GM12873 (cell line): ENCODE data around the gene ZNF407.

Experiments used
- TF ChIP-seq, protein P1 (sequence below): IDR thresholded peaks from 2 replicates; pipeline ENCODE4 v1.5.1; 2012; ENCODE audit warnings: low read depth, mild to moderate bottlenecking, moderate library complexity, low read length, control low read depth; ENCODE audit not compliant: insufficient read depth; ENCODE audit errors: missing control alignments

Gene ZNF407

DNA sequence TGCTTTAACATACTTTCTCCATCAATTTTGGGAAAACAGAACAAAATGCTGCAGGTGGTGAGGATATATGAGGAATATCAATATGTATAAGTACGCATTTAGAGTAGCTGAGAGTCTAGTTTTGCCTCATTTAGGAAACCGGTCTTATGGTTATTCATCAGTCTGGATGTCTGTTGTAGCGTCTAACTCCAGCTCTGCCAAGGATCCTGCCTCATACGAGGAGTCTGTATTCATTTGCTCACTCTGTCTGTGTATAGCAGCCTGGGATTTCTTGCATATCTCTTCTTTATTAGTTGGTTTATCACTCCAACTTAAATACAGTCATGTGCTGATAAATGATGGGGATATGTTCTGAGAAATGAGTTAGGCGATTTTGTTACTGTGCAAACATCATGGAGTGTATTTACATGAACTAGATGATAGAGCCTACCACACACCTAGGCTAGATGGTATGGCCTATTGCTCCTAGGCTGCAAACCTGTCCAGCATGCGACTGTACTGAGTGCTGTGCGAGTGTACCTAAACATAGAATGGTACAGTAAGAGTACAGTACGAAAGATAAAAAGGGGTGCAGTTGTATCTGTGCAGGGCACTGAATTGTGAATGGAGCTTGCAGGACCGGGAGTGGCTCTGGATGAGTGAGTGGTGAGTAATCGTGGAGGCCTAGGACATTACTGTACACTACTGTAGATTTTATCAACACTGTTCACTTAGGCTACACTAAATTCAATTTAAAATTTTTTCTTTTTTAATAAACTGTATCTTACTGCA lies 148.1 kb downstream of the ZNF407 start:
- TF ChIP-seq, protein P1, sequence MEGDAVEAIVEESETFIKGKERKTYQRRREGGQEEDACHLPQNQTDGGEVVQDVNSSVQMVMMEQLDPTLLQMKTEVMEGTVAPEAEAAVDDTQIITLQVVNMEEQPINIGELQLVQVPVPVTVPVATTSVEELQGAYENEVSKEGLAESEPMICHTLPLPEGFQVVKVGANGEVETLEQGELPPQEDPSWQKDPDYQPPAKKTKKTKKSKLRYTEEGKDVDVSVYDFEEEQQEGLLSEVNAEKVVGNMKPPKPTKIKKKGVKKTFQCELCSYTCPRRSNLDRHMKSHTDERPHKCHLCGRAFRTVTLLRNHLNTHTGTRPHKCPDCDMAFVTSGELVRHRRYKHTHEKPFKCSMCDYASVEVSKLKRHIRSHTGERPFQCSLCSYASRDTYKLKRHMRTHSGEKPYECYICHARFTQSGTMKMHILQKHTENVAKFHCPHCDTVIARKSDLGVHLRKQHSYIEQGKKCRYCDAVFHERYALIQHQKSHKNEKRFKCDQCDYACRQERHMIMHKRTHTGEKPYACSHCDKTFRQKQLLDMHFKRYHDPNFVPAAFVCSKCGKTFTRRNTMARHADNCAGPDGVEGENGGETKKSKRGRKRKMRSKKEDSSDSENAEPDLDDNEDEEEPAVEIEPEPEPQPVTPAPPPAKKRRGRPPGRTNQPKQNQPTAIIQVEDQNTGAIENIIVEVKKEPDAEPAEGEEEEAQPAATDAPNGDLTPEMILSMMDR: no peak

DNA sequence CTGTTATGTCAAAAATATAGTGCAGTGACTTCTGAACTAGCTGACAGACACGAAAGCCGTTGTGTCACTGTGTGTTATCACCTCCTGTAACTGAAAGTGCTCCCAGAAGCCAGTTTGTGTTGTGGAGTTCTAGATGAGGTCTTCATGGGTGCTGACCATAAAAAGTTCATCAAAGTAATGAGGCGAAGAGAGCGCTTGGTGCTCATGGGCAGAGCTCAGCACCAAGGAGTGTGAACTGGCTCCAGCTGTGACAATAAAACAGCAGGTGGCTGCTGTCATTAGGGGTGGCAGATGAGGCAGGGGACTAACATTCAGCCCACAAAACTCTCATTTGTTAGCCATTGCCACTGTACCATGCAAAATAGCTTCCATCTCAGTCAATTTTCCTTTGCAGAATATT lies 151.1 kb downstream of the ZNF407 start:
- TF ChIP-seq, protein P1: no peak

DNA sequence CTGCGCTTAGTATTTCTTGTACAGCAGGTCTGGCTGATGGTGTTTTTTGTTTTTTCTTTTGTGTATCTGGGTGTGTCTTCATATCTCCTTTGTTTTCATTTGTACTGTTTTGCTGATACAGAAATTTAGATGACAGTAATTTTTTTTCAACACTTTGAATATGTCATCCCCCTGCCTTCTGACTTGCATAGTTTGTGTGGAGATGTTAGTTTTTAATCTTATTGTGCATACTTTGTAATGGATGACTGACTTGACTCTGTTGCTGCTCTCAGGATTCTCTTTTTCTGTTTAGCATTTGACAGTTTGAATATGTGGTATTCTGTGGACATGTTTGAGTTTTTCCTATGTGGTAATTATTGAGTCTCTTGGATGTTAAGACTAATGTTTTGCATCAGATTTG lies 161.3 kb downstream of the ZNF407 start:
- TF ChIP-seq, protein P1: no peak

DNA sequence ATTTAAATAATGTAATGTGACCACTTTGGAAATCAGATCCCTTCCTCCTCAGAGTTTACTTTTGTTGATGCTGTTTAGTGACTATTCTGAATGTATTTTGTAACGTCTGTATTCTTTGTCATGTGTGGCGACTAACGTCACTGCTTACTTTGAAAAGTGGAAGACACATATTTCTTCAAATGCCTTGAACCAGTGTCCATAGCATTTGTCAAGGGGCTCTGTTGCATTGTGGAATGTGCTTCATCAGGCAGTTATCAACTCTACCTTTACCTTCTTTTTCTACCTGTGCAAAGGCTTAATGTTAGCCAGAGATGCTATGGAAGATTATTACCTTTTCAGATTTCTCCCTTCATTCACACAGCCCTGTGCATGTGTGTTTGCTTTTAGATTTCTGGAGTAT lies 162.4 kb downstream of the ZNF407 start:
- TF ChIP-seq, protein P1: no peak

DNA sequence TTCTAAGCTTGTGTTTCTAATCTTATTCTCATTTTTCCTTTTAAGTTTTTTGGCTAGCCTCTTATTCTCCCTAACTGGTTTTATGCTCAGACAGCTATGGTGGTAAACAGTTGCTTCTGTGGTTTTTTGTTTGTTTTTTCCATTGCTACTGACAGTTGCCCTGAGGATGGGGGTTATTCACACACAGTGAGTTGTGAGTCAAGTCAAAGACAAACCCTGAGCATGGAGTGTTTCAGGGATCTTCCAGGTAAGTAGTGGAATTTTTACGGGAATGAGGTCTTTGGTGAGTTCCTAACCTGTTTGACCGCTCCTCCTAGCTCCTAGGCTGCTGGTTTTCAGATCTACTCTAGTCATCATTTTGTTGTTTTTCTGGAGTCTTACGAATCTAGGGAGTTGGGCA lies 162.8 kb downstream of the ZNF407 start:
- TF ChIP-seq, protein P1: no peak

DNA sequence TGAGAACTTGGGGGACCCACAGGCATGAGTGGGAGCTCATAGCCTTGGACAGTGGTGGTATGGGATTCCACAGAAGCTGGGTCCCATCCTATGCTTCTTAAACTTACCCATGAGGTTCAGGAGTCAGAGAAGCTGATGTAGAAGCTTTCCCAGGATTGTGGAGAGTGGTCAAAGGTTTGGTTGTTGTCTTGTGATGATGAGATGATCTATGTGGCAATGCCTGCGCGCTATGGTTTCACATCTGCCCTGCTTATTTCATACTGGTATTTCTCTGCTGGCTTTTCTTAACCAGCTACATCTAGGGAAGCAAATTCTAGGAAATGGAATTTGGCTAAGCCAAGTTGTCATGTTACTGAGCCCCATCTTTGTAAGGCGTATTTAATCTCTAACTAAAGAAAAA lies 168.6 kb downstream of the ZNF407 start:
- TF ChIP-seq, protein P1: no peak

DNA sequence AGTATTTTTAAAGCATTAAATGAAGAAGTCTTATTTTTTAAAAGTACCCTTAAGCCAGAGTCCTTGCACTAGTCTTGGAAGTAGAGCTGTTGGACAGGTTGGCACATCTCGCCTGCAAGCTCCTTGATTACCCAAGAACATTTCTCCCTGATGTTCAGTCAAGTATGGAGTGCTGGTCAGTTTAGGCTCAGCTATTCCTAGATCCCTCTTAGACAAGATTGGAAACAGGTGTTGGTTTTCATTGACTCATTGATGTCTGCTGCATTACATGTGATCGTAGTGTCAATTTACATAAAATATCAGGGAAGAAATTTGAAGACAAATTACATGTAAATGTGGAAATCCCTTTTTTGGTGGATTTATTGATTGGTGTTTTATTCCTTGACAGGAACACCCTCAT lies 170.4 kb downstream of the ZNF407 start:
- TF ChIP-seq, protein P1: no peak
